HG02870 (cell line): Measurements from ENCODE around the gene TRAFD1.
A peak's percentile ranks its signal among the peaks of the same experiment; 100 is the strongest.

Experiments
- ATAC-seq: cut with Tn5 transposase; IDR thresholded peaks from one replicate; pipeline ENCODE4 v1.9.1; 2021; ENCODE audit warnings: mild to moderate bottlenecking, moderate library complexity; ENCODE audit not compliant: unreplicated experiment

Gene TRAFD1

GRCh38 chr12:112175361-112176155 lies 50.2 kb downstream of the TRAFD1 start:
- ATAC-seq, result no peak

GRCh38 chr12:112176321-112177010 lies 51.1 kb downstream of the TRAFD1 start:
- ATAC-seq, result no peak

- ATAC-seq, result no peak
These were observed 53.4 kb downstream of the TRAFD1 start for GRCh38 chr12:112178796-112179195.

GRCh38 chr12:112179341-112179740 lies 54.0 kb downstream of the TRAFD1 start:
- no peak for ATAC-seq

GRCh38 chr12:112179916-112180315 lies 54.6 kb downstream of the TRAFD1 start:
- no peak for ATAC-seq

- ATAC-seq, result no peak
These were observed 55.1 kb downstream of the TRAFD1 start for GRCh38 chr12:112180422-112180821.

- no peak for ATAC-seq
These were observed 57.1 kb downstream of the TRAFD1 start for GRCh38 chr12:112182499-112182898.

GRCh38 chr12:112183141-112184021 lies 58.0 kb downstream of the TRAFD1 start:
- ATAC-seq, result peak; percentile 62

- ATAC-seq, result no peak
These were observed 58.9 kb downstream of the TRAFD1 start for GRCh38 chr12:112184056-112184887.

GRCh38 chr12:112185093-112185923 lies 59.9 kb downstream of the TRAFD1 start:
- ATAC-seq, result no peak

- no peak for ATAC-seq
These were observed 62.9 kb downstream of the TRAFD1 start for GRCh38 chr12:112188130-112188830.

- no peak for ATAC-seq
These were observed 65.1 kb downstream of the TRAFD1 start for GRCh38 chr12:112190231-112191025.

GRCh38 chr12:112191201-112191600 lies 65.8 kb downstream of the TRAFD1 start:
- no peak for ATAC-seq

- no peak for ATAC-seq
These were observed 66.5 kb downstream of the TRAFD1 start for GRCh38 chr12:112191840-112192321.

- ATAC-seq, result no peak
These were observed 67.1 kb downstream of the TRAFD1 start for GRCh38 chr12:112192475-112192874.

- ATAC-seq, result no peak
These were observed 69.4 kb downstream of the TRAFD1 start for GRCh38 chr12:112194601-112195247.

GRCh38 chr12:112196196-112196875 lies 71.0 kb downstream of the TRAFD1 start:
- no peak for ATAC-seq
